ENCODE data around the gene BARX1.

GRCh38 chr9:93992830-93993229, 37.7 kb upstream of the BARX1 start:
- TF ChIP-seq, protein P1, sequence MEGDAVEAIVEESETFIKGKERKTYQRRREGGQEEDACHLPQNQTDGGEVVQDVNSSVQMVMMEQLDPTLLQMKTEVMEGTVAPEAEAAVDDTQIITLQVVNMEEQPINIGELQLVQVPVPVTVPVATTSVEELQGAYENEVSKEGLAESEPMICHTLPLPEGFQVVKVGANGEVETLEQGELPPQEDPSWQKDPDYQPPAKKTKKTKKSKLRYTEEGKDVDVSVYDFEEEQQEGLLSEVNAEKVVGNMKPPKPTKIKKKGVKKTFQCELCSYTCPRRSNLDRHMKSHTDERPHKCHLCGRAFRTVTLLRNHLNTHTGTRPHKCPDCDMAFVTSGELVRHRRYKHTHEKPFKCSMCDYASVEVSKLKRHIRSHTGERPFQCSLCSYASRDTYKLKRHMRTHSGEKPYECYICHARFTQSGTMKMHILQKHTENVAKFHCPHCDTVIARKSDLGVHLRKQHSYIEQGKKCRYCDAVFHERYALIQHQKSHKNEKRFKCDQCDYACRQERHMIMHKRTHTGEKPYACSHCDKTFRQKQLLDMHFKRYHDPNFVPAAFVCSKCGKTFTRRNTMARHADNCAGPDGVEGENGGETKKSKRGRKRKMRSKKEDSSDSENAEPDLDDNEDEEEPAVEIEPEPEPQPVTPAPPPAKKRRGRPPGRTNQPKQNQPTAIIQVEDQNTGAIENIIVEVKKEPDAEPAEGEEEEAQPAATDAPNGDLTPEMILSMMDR (IDR thresholded peaks at IDR 0.05; ENCODE audit: insufficient read depth, low read length, poor library complexity, severe bottlenecking), result no peak
- no peak for TF ChIP-seq EZH2phosphoT487 (conservative IDR thresholded peaks at IDR 0.05; ENCODE audit: low read length)
